ENCODE measurements around the gene DCX. TPM values are rescaled to one million over a fixed set of nuclear protein-coding genes. Genes with fewer than 3 reads are reported as not detected.
"Not testable (repeated sequence)": the region's sequence is repeated elsewhere in the genome, so short reads cannot be mapped to it uniquely, and the experiment has no call there.

DCX gene
- total RNA-seq, 1 experiment from 2014 or later, result not detected

DNA sequence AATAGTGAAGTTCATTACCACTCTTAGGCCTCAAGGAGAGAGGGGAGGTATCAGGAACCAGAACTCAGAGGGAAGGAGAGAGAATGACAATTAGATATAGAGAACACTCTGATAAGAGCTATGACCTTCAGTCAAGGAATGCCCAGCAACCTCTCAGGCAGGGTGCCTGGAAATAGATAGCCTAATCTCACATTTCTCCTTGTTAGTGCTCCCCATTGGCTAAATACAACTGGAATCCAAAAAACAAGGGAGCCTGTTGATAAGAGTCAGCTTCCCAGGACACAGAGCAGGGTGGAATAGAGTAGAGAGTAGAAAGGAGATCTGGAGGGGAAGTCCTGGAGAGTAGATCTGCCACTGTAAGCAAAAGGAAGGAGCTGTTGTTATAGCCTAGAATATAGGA lies 62.1 kb downstream of the DCX start:
- peaks cover 9% of the 10 kb centered on the region for H3K4me1 Mint-ChIP-seq (ENCODE audit: low read depth, unreplicated experiment)
- BruUV-seq (replicated peaks), result no TSS peak
- H3K27me3 Mint-ChIP-seq (ENCODE audit: unreplicated experiment), result no peaks in the 10 kb centered on the region
- CTCF ChIA-PET, result interaction anchor here (0.6 kb wide), 1 partner anchor 41 kb away, joined by 6 read pairs; no protein-coding TSS in a partner anchor
- H3K27ac Mint-ChIP-seq (ENCODE audit: unreplicated experiment), result no peak overlapping the region
- TF ChIP-seq, protein P1, sequence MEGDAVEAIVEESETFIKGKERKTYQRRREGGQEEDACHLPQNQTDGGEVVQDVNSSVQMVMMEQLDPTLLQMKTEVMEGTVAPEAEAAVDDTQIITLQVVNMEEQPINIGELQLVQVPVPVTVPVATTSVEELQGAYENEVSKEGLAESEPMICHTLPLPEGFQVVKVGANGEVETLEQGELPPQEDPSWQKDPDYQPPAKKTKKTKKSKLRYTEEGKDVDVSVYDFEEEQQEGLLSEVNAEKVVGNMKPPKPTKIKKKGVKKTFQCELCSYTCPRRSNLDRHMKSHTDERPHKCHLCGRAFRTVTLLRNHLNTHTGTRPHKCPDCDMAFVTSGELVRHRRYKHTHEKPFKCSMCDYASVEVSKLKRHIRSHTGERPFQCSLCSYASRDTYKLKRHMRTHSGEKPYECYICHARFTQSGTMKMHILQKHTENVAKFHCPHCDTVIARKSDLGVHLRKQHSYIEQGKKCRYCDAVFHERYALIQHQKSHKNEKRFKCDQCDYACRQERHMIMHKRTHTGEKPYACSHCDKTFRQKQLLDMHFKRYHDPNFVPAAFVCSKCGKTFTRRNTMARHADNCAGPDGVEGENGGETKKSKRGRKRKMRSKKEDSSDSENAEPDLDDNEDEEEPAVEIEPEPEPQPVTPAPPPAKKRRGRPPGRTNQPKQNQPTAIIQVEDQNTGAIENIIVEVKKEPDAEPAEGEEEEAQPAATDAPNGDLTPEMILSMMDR (IDR thresholded peaks at IDR 0.05; ENCODE audit: unreplicated experiment), result no peak
- no peak overlapping the region for H3K4me3 Mint-ChIP-seq (ENCODE audit: low read depth, unreplicated experiment)
- intact Hi-C loops (cut with micrococcal nuclease; ENCODE audit: unreplicated experiment), result no loop called here
- peaks cover 6% of the 10 kb centered on the region for H3K9me3 Mint-ChIP-seq (ENCODE audit: low read depth, unreplicated experiment)
- no peak for DNase-seq
- no peaks in the 10 kb centered on the region for H3K36me3 Mint-ChIP-seq (ENCODE audit: insufficient read depth, unreplicated experiment)

DNA sequence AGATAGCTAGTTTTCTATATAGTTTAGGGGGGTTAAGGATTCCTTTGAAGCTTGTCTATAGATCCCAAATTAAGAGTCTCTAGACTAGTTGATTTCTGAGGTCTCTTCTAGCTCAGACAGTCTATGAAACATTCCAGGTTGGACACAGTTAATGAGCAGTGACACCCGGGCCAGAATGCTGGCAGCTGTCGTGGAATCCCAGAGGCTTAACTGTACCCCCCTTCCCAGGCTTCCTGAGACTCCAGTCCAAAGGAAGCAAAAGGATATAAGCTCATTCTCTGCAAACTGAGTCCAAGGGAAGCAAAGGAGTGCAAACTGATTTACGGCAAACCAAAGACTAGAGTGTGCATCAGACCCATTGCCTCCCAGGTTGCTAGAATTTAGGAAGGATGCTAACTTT lies 62.9 kb downstream of the DCX start:
- no peaks in the 10 kb centered on the region for H3K27me3 Mint-ChIP-seq (ENCODE audit: unreplicated experiment)
- H3K4me3 Mint-ChIP-seq (ENCODE audit: low read depth, unreplicated experiment), result no peak overlapping the region
- TF ChIP-seq, protein P1 (IDR thresholded peaks at IDR 0.05; ENCODE audit: unreplicated experiment), result no peak
- no peaks in the 10 kb centered on the region for H3K36me3 Mint-ChIP-seq (ENCODE audit: insufficient read depth, unreplicated experiment)
- intact Hi-C loops (cut with micrococcal nuclease; ENCODE audit: unreplicated experiment), result no loop called here
- no peak overlapping the region for H3K27ac Mint-ChIP-seq (ENCODE audit: unreplicated experiment)
- peaks cover 6% of the 10 kb centered on the region for H3K9me3 Mint-ChIP-seq (ENCODE audit: low read depth, unreplicated experiment)
- no TSS peak for BruUV-seq (replicated peaks)
- CTCF ChIA-PET, result no interaction called here
- peaks cover 9% of the 10 kb centered on the region for H3K4me1 Mint-ChIP-seq (ENCODE audit: low read depth, unreplicated experiment)
- no peak for DNase-seq

DNA sequence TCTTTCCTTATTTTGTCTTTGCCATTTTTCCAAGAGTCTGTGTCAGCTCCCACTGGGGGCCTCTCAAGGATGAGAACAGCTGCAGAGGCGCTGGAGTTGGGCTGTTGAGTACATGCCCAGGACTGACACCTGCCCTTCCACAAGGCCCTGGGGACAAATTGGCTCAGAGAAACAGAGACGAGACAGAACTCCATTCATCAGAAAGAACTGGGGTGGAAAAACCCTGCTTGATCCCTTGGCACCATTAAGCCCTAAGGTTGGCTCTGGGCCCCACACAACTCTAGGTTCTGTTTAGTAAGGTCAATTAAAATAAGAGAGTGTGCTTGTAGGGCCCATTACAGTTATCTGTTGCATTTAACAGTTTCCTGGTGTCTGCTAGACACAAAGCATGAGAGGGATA lies 63.6 kb downstream of the DCX start:
- no TSS peak for BruUV-seq (replicated peaks)
- H3K36me3 Mint-ChIP-seq (ENCODE audit: insufficient read depth, unreplicated experiment), result no peaks in the 10 kb centered on the region
- H3K27ac Mint-ChIP-seq (ENCODE audit: unreplicated experiment), result no peak overlapping the region

DNA sequence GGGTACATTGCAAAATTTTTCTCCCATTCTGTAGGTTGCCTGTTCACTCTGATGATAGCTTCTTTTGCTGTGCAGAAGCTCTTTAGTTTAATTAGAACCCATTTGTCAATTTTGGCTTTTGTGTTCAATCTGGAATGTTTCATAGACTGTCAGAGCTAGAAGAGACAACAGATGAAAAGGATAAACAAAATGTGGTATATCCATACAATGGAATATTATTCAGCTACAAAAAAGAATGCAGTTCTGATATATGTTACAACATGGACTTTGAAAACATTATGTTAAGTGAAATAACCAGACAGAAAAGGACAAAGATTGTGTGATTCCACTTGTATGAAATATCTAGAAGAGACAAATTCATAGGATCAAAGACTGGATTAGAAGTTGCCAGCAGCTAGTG lies 65.8 kb downstream of the DCX start:
- H3K36me3 Mint-ChIP-seq (ENCODE audit: insufficient read depth, unreplicated experiment); H3K4me3 Mint-ChIP-seq (ENCODE audit: low read depth, unreplicated experiment); DNase-seq; H3K9me3 Mint-ChIP-seq (ENCODE audit: low read depth, unreplicated experiment); H3K27me3 Mint-ChIP-seq (ENCODE audit: unreplicated experiment); intact Hi-C loops (cut with micrococcal nuclease; ENCODE audit: unreplicated experiment); H3K27ac Mint-ChIP-seq (ENCODE audit: unreplicated experiment); BruUV-seq (replicated peaks); H3K4me1 Mint-ChIP-seq (ENCODE audit: low read depth, unreplicated experiment); CTCF ChIA-PET: not testable (repeated sequence)

More for the DNA sequence above, 63.6 kb downstream of the DCX start:
- no peaks in the 10 kb centered on the region for H3K27me3 Mint-ChIP-seq (ENCODE audit: unreplicated experiment)
- peaks cover 9% of the 10 kb centered on the region for H3K4me1 Mint-ChIP-seq (ENCODE audit: low read depth, unreplicated experiment)
- CTCF ChIA-PET, result no interaction called here
- intact Hi-C loops (cut with micrococcal nuclease; ENCODE audit: unreplicated experiment), result no loop called here
- H3K4me3 Mint-ChIP-seq (ENCODE audit: low read depth, unreplicated experiment), result no peak overlapping the region
- no peak for DNase-seq
- H3K9me3 Mint-ChIP-seq (ENCODE audit: low read depth, unreplicated experiment), result peaks cover 6% of the 10 kb centered on the region
- TF ChIP-seq, protein P1 (IDR thresholded peaks at IDR 0.05; ENCODE audit: unreplicated experiment), result no peak

DNA sequence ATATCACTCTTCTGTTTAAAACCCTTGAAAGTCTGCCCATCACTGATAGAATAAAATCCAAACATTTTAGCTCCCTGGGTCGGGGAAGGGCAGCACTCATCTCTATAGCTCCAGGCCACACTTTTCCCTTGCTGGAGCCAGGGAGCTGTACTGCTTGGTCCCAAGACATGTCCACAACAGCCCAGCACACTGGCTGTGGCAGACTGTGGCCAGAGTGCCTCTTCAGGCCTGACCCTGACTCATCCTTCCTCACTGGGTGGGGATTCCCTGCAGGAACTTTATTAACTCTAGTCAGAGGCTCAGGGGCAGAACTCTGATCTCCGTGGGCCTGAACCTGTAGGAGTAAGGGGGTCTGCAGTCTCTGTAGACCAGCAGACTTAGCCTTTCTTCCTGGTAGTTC lies 71.9 kb downstream of the DCX start:
- CTCF ChIA-PET, result no interaction called here
- no peaks in the 10 kb centered on the region for H3K36me3 Mint-ChIP-seq (ENCODE audit: insufficient read depth, unreplicated experiment)
- TF ChIP-seq, protein P1 (IDR thresholded peaks at IDR 0.05; ENCODE audit: unreplicated experiment), result no peak

More for the DNA sequence above, 71.9 kb downstream of the DCX start:
- DNase-seq, result no peak
- Mint-ChIP-seq H3K27ac (ENCODE audit: unreplicated experiment) (no peak overlapping the region), H3K27me3 (ENCODE audit: unreplicated experiment) (no peaks in the 10 kb centered on the region), H3K4me3 (ENCODE audit: low read depth, unreplicated experiment) (no peak overlapping the region), H3K4me1 (ENCODE audit: low read depth, unreplicated experiment) (no peaks in the 10 kb centered on the region), H3K9me3 (ENCODE audit: low read depth, unreplicated experiment) (peaks cover 15% of the 10 kb centered on the region)
- intact Hi-C loops (cut with micrococcal nuclease; ENCODE audit: unreplicated experiment), result no loop called here
- BruUV-seq (replicated peaks), result no TSS peak

Measured in Calu3 (cell line).